ENCODE measurements around the gene PARL. TPM values are rescaled to one million over a fixed set of nuclear protein-coding genes. Genes with fewer than 3 reads are reported as not detected.

Gene PARL
- total and polyA plus RNA-seq, 4 donors, result 30.0 to 118 (median 54.8) TPM

DNA sequence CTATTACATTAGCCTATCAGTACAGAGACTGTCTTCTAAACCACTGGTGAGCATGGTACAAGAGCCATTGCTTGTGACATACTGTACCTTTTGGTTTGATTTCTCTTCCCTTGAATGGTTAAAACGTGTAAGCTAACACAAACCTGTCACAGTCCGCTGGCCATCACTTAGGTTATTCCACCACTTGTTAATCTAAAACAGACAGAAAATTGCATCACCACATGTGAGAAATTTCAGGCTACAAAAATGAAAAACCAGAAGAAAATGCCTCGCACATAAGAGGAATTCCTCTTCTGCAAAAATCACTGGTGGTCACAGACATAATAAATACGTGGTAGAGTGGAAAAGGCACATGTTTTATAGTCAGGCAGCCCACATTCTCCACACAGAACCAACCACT, 22.1 kb downstream of the PARL start:
- TF ChIP-seq, protein P1, sequence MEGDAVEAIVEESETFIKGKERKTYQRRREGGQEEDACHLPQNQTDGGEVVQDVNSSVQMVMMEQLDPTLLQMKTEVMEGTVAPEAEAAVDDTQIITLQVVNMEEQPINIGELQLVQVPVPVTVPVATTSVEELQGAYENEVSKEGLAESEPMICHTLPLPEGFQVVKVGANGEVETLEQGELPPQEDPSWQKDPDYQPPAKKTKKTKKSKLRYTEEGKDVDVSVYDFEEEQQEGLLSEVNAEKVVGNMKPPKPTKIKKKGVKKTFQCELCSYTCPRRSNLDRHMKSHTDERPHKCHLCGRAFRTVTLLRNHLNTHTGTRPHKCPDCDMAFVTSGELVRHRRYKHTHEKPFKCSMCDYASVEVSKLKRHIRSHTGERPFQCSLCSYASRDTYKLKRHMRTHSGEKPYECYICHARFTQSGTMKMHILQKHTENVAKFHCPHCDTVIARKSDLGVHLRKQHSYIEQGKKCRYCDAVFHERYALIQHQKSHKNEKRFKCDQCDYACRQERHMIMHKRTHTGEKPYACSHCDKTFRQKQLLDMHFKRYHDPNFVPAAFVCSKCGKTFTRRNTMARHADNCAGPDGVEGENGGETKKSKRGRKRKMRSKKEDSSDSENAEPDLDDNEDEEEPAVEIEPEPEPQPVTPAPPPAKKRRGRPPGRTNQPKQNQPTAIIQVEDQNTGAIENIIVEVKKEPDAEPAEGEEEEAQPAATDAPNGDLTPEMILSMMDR (IDR thresholded peaks at IDR 0.05; ENCODE audit: control extremely low read depth, extremely low read depth), result no peak
- no peak overlapping the region for H3K9ac ChIP-seq (ENCODE audit: insufficient read depth in 1 of 2, low read length in 2 of 2)
- DNase-seq (no peak), ATAC-seq (ENCODE audit: insufficient read depth, low FRiP score) (no peak)
- H3K4me1 ChIP-seq (ENCODE audit: control insufficient read depth in 5 of 5, insufficient read depth in 5 of 5, low read length in 5 of 5), result peaks cover 0 to 7% (median 0%) of the 10 kb centered on the region in 5 donors
- H3K27me3 ChIP-seq (ENCODE audit: control insufficient read depth in 3 of 3, insufficient read depth in 3 of 3, low read length in 2 of 3), result no peaks in the 10 kb centered on the region
- no peak overlapping the region for H3K4me3 ChIP-seq
- H3K27ac ChIP-seq (ENCODE audit: low read depth in 1 of 2, low read length in 1 of 2), result no peak overlapping the region
- peaks cover 18 to 43% (median 30%) of the 10 kb centered on the region in 4 donors for H3K36me3 ChIP-seq (ENCODE audit: control insufficient read depth in 4 of 4, insufficient read depth in 4 of 4, low read length in 4 of 4)
- H3K9me3 ChIP-seq (ENCODE audit: control insufficient read depth in 4 of 4, insufficient read depth in 3 of 4, low read length in 3 of 4), result no peaks in the 10 kb centered on the region
- 87 to 93% methylated on average over 4 of the region's 4 CpGs for WGBS, 2 donors

DNA sequence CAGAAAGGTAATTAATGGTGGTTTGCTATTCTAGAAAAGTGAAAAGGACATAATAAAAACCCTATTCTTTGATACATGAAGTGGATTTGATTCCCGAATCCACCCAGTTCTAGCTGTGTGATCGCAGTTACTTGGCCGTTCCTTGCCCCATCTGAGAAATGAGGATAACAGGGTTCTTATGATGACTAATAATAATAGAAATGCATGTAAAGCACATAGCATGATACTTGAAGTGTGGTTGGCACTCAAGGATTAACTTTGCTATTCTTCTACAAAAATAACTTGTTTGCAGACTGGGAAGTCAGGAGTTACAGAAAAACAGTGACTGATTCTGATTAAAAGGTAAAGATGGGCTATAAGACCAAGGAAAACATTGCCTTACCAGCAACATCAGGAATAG, 26.8 kb downstream of the PARL start:
- H3K9ac ChIP-seq (ENCODE audit: insufficient read depth in 1 of 2, low read length in 2 of 2), result no peak overlapping the region
- TF ChIP-seq, protein P1 (IDR thresholded peaks at IDR 0.05; ENCODE audit: control extremely low read depth, extremely low read depth), result no peak

DNA sequence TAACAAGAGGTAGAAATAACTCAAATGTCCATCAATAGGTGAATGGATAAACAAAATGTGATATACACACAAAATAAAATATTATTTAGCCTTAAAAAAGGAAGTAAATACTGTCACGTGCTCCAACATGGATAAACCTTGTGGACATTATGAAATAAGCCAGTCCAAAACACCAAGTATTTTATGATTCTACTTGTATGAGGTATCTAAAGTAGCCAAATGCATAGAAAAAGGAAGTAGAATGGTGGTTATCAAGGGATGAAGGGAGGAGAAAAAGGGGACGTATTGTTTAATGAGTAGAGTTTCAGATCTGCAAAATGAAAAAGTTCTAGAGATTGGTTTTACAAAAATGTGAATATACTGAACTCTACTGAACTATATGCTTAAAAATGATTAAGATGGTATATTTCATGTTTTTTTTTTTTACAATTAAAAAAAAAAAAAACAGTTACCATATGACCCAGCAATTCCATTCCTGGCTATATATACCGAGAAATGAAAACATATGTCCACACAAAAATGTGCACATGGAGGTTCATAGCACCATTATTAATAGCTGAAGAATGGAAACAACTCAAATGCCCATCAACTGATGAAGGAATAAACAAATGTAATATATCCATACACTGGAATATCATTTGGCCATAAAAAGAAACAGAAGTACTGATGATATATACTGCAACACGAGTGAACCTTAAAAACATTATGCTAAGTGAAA, 30.2 kb downstream of the PARL start:
- H3K36me3 ChIP-seq (ENCODE audit: control insufficient read depth in 4 of 4, insufficient read depth in 4 of 4, low read length in 4 of 4), result peaks cover 5 to 20% (median 13%) of the 10 kb centered on the region in 4 donors
- H3K9me3 ChIP-seq (ENCODE audit: control insufficient read depth in 4 of 4, insufficient read depth in 3 of 4, low read length in 3 of 4), result no peaks in the 10 kb centered on the region
- no peak for ATAC-seq (ENCODE audit: insufficient read depth, low FRiP score)
- no peaks in the 10 kb centered on the region for H3K27me3 ChIP-seq (ENCODE audit: control insufficient read depth in 3 of 3, insufficient read depth in 3 of 3, low read length in 2 of 3)
- H3K9ac ChIP-seq (ENCODE audit: insufficient read depth in 1 of 2, low read length in 2 of 2), result no peak overlapping the region
- 74 to 81% methylated on average over 4 of the region's 4 CpGs for WGBS, 2 donors
- TF ChIP-seq, protein P1 (IDR thresholded peaks at IDR 0.05; ENCODE audit: control extremely low read depth, extremely low read depth), result no peak
- H3K4me3 ChIP-seq, result no peak overlapping the region
- no peaks in the 10 kb centered on the region for H3K4me1 ChIP-seq (ENCODE audit: control insufficient read depth in 5 of 5, insufficient read depth in 5 of 5, low read length in 5 of 5)
- DNase-seq, result no peak
- H3K27ac ChIP-seq (ENCODE audit: low read depth in 1 of 2, low read length in 1 of 2), result no peak overlapping the region

More for the DNA sequence above, 26.8 kb downstream of the PARL start:
- peaks cover 0 to 7% (median 0%) of the 10 kb centered on the region in 5 donors for H3K4me1 ChIP-seq (ENCODE audit: control insufficient read depth in 5 of 5, insufficient read depth in 5 of 5, low read length in 5 of 5)
- no peak overlapping the region for H3K27ac ChIP-seq (ENCODE audit: low read depth in 1 of 2, low read length in 1 of 2)
- H3K9me3 ChIP-seq (ENCODE audit: control insufficient read depth in 4 of 4, insufficient read depth in 3 of 4, low read length in 3 of 4), result no peaks in the 10 kb centered on the region
- no peak for DNase-seq
- WGBS, 2 donors, result 87 to 91% methylated on average over 3 of the region's 3 CpGs
- H3K36me3 ChIP-seq (ENCODE audit: control insufficient read depth in 4 of 4, insufficient read depth in 4 of 4, low read length in 4 of 4), result peaks cover 11 to 37% (median 23%) of the 10 kb centered on the region in 4 donors
- no peak for ATAC-seq (ENCODE audit: insufficient read depth, low FRiP score)
- H3K27me3 ChIP-seq (ENCODE audit: control insufficient read depth in 3 of 3, insufficient read depth in 3 of 3, low read length in 2 of 3), result no peaks in the 10 kb centered on the region
- H3K4me3 ChIP-seq, result no peak overlapping the region
